ENCODE data around the gene VEGFB.

The VEGFB gene

GRCh38 chr11:64251016-64251752, 16.8 kb downstream of the VEGFB start, which contains the start of gene PLCB3:
TSS of gene PLCB3 (plus strand) at chr11:64251530. CDS start at chr11:64251650, 120 bp downstream.
- H3K36me3 ChIP-seq (ENCODE audit: control insufficient read depth, insufficient read depth, low read length, severe bottlenecking), result peaks cover 12% of the 10 kb centered on the region
- no peaks in the 10 kb centered on the region for H3K27me3 ChIP-seq (replicated peaks; ENCODE audit: control insufficient read depth, insufficient read depth, low read length)
- no peaks in the 10 kb centered on the region for H3K9me3 ChIP-seq (ENCODE audit: control insufficient read depth, low read length)
- peak within 1 kb of the TSS; percentile 92 for H3K9ac ChIP-seq (ENCODE audit: low read length)
- H3K4me3 ChIP-seq (ENCODE audit: low read length), result peak within 1 kb of the TSS; percentile 93
- peak; percentile 84 for DNase-seq (ENCODE audit: low read depth)
- peaks cover 29% of the 10 kb centered on the region for H3K4me1 ChIP-seq (ENCODE audit: control insufficient read depth, insufficient read depth, low read length)

DNA sequence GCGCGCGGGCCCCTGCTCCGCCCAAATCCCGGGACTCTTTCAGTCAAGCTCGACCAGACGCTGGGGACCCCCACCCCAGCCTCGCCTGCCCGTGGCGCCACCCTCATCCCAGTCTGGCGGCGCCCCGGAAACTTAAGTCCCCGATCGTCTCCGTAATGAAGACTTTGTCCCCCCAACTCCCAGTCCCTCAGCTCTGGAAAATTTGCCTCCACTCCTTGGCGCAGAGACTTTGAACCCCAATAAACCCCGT, 17.3 kb downstream of the VEGFB start:
- Histone ChIP-seq H3K9ac (ENCODE audit: low read length) (peak overlapping the region; percentile 92), H3K4me3 (ENCODE audit: low read length) (peak overlapping the region; percentile 93), H3K36me3 (ENCODE audit: control insufficient read depth, insufficient read depth, low read length, severe bottlenecking) (peaks cover 17% of the 10 kb centered on the region), H3K27me3 (replicated peaks; ENCODE audit: control insufficient read depth, insufficient read depth, low read length) (no peaks in the 10 kb centered on the region), H3K9me3 (ENCODE audit: control insufficient read depth, low read length) (no peaks in the 10 kb centered on the region), H3K4me1 (ENCODE audit: control insufficient read depth, insufficient read depth, low read length) (peaks cover 29% of the 10 kb centered on the region)
- no peak for DNase-seq (ENCODE audit: low read depth)

- Histone ChIP-seq H3K4me3 (ENCODE audit: low read length) (peak overlapping the region; percentile 93), H3K9ac (ENCODE audit: low read length) (peak overlapping the region; percentile 92), H3K9me3 (ENCODE audit: control insufficient read depth, low read length) (no peaks in the 10 kb centered on the region), H3K27me3 (replicated peaks; ENCODE audit: control insufficient read depth, insufficient read depth, low read length) (no peaks in the 10 kb centered on the region), H3K4me1 (ENCODE audit: control insufficient read depth, insufficient read depth, low read length) (peaks cover 29% of the 10 kb centered on the region), H3K36me3 (ENCODE audit: control insufficient read depth, insufficient read depth, low read length, severe bottlenecking) (peaks cover 17% of the 10 kb centered on the region)
- peak; percentile 49 for DNase-seq (ENCODE audit: low read depth)
These were observed 17.9 kb downstream of the VEGFB start for GRCh38 chr11:64252003-64252872.

- peaks cover 24% of the 10 kb centered on the region for H3K4me1 ChIP-seq (ENCODE audit: control insufficient read depth, insufficient read depth, low read length)
- H3K4me3 ChIP-seq (ENCODE audit: low read length), result no peak overlapping the region
- H3K9ac ChIP-seq (ENCODE audit: low read length), result peak overlapping the region; percentile 42
- H3K27me3 ChIP-seq (replicated peaks; ENCODE audit: control insufficient read depth, insufficient read depth, low read length), result no peaks in the 10 kb centered on the region
- no peak for DNase-seq (ENCODE audit: low read depth)
- no peaks in the 10 kb centered on the region for H3K9me3 ChIP-seq (ENCODE audit: control insufficient read depth, low read length)
- peaks cover 23% of the 10 kb centered on the region for H3K36me3 ChIP-seq (ENCODE audit: control insufficient read depth, insufficient read depth, low read length, severe bottlenecking)
These were observed 18.7 kb downstream of the VEGFB start for GRCh38 chr11:64253043-64253442.

- Histone ChIP-seq H3K9me3 (ENCODE audit: control insufficient read depth, low read length) (no peaks in the 10 kb centered on the region), H3K4me1 (ENCODE audit: control insufficient read depth, insufficient read depth, low read length) (peaks cover 21% of the 10 kb centered on the region), H3K36me3 (ENCODE audit: control insufficient read depth, insufficient read depth, low read length, severe bottlenecking) (peaks cover 27% of the 10 kb centered on the region), H3K4me3 (ENCODE audit: low read length) (no peak overlapping the region), H3K27me3 (replicated peaks; ENCODE audit: control insufficient read depth, insufficient read depth, low read length) (no peaks in the 10 kb centered on the region), H3K9ac (ENCODE audit: low read length) (peak overlapping the region; percentile 42)
- DNase-seq (ENCODE audit: low read depth), result no peak
These were observed 19.1 kb downstream of the VEGFB start for GRCh38 chr11:64253481-64253880.

- Histone ChIP-seq H3K4me1 (ENCODE audit: control insufficient read depth, insufficient read depth, low read length) (peaks cover 21% of the 10 kb centered on the region), H3K9ac (ENCODE audit: low read length) (no peak overlapping the region), H3K36me3 (ENCODE audit: control insufficient read depth, insufficient read depth, low read length, severe bottlenecking) (peaks cover 36% of the 10 kb centered on the region), H3K4me3 (ENCODE audit: low read length) (no peak overlapping the region), H3K27me3 (replicated peaks; ENCODE audit: control insufficient read depth, insufficient read depth, low read length) (no peaks in the 10 kb centered on the region), H3K9me3 (ENCODE audit: control insufficient read depth, low read length) (no peaks in the 10 kb centered on the region)
- DNase-seq (ENCODE audit: low read depth), result no peak
These were observed 19.9 kb downstream of the VEGFB start for GRCh38 chr11:64254326-64254725.

- Histone ChIP-seq H3K36me3 (ENCODE audit: control insufficient read depth, insufficient read depth, low read length, severe bottlenecking) (peaks cover 44% of the 10 kb centered on the region), H3K9ac (ENCODE audit: low read length) (no peak overlapping the region), H3K4me3 (ENCODE audit: low read length) (no peak overlapping the region), H3K9me3 (ENCODE audit: control insufficient read depth, low read length) (no peaks in the 10 kb centered on the region), H3K27me3 (replicated peaks; ENCODE audit: control insufficient read depth, insufficient read depth, low read length) (no peaks in the 10 kb centered on the region), H3K4me1 (ENCODE audit: control insufficient read depth, insufficient read depth, low read length) (peaks cover 18% of the 10 kb centered on the region)
- DNase-seq (ENCODE audit: low read depth), result no peak
These were observed 21.0 kb downstream of the VEGFB start for GRCh38 chr11:64255135-64256128.

- Histone ChIP-seq H3K9ac (ENCODE audit: low read length) (no peak overlapping the region), H3K36me3 (ENCODE audit: control insufficient read depth, insufficient read depth, low read length, severe bottlenecking) (peaks cover 46% of the 10 kb centered on the region), H3K4me1 (ENCODE audit: control insufficient read depth, insufficient read depth, low read length) (peaks cover 15% of the 10 kb centered on the region), H3K4me3 (ENCODE audit: low read length) (no peak overlapping the region), H3K9me3 (ENCODE audit: control insufficient read depth, low read length) (no peaks in the 10 kb centered on the region), H3K27me3 (replicated peaks; ENCODE audit: control insufficient read depth, insufficient read depth, low read length) (no peaks in the 10 kb centered on the region)
- no peak for DNase-seq (ENCODE audit: low read depth)
These were observed 21.9 kb downstream of the VEGFB start for GRCh38 chr11:64256300-64256699.

DNA sequence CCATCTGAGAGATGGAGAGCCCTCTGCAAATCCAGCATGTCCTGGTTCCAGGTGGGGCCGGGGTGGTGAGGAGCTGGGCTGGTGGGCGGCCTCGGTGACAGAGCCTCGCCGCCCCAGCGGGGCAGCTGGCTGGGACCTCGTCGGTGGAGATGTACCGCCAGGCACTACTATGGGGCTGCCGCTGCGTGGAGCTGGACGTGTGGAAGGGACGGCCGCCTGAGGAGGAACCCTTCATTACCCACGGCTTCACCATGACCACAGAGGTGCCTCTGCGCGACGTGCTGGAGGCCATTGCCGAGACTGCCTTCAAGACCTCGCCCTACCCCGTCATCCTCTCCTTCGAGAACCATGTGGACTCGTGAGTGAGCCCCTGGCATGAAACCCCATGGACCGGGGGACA, 24.0 kb downstream of the VEGFB start:
- Histone ChIP-seq H3K9ac (ENCODE audit: low read length) (no peak overlapping the region), H3K27me3 (replicated peaks; ENCODE audit: control insufficient read depth, insufficient read depth, low read length) (no peaks in the 10 kb centered on the region), H3K4me1 (ENCODE audit: control insufficient read depth, insufficient read depth, low read length) (peaks cover 3% of the 10 kb centered on the region), H3K9me3 (ENCODE audit: control insufficient read depth, low read length) (no peaks in the 10 kb centered on the region), H3K4me3 (ENCODE audit: low read length) (no peak overlapping the region), H3K36me3 (ENCODE audit: control insufficient read depth, insufficient read depth, low read length, severe bottlenecking) (peaks cover 66% of the 10 kb centered on the region)
- DNase-seq (ENCODE audit: low read depth), result no peak

- DNase-seq (ENCODE audit: low read depth), result no peak
- Histone ChIP-seq H3K4me3 (ENCODE audit: low read length) (no peak overlapping the region), H3K9ac (ENCODE audit: low read length) (no peak overlapping the region), H3K27me3 (replicated peaks; ENCODE audit: control insufficient read depth, insufficient read depth, low read length) (no peaks in the 10 kb centered on the region), H3K36me3 (ENCODE audit: control insufficient read depth, insufficient read depth, low read length, severe bottlenecking) (peaks cover 73% of the 10 kb centered on the region), H3K4me1 (ENCODE audit: control insufficient read depth, insufficient read depth, low read length) (no peaks in the 10 kb centered on the region), H3K9me3 (ENCODE audit: control insufficient read depth, low read length) (no peaks in the 10 kb centered on the region)
These were observed 24.7 kb downstream of the VEGFB start for GRCh38 chr11:64258946-64259532.
